Endothelial cell of umbilical vein (primary cell): Measurements from ENCODE around the gene ME3. TPM values are rescaled to one million over a fixed set of nuclear protein-coding genes. Genes with fewer than 3 reads are reported as not detected.

Experiments
- BruUV-seq: library from RNA; stranded (reverse); fragments of 400-500 nt; replicated peaks from 2 replicates; lab custom pipeline; 2021; lab: Mats Ljungman, UMichigan
- CTCF ChIA-PET: fragments of 300-600, 350-600 bp; sonication (Branson Sonifier 250); formaldehyde crosslinking; loops from one replicate; lab custom pipeline; 2021; ENCODE audit warnings: antibody characterized with exemption, inconsistent platforms; lab: Charles Lee
- POLR2A ChIA-PET: fragments of 300-600, 350-600 bp; sonication (Branson Sonifier 250); formaldehyde crosslinking; loops from one replicate; lab custom pipeline; 2021; ENCODE audit warnings: antibody characterized with exemption, inconsistent platforms; lab: Charles Lee
- DNase-seq: peaks from one replicate; pipeline ENCODE4 v3.0.0-alpha.2; 2011; ENCODE audit warnings: low read depth, low spot score
- FAIRE-seq: peaks from 2 replicates; lab custom pipeline; 2011; peaks lifted over from hg19 to GRCh38; lab: Jason Lieb, UNC
- H2AFZ ChIP-seq: 2 replicates; pipeline ENCODE4 v1.6.0; 2012; ENCODE audit warnings: low read depth, low read length, control low read depth, inconsistent platforms
- H3K27ac ChIP-seq: 2 replicates; pipeline ENCODE4 v1.5.1; 2011; ENCODE audit warnings: low read depth, mild to moderate bottlenecking, control low read depth, low read length, moderate library complexity; ENCODE audit not compliant: insufficient read depth
- H3K27me3 ChIP-seq, 2 experiments: 2 replicates each; pipeline versions ENCODE4 v1.6.0 to v1.6.1; 2011; ENCODE audit warnings: low read length in 2 of 2, mixed read lengths in 1 of 2; ENCODE audit not compliant: control insufficient read depth in 2 of 2, insufficient read depth in 2 of 2
- H3K36me3 ChIP-seq, 2 experiments: 2 replicates in 1 of 2; 3 replicates in 1 of 2; pipeline ENCODE4 v1.5.1; 2011; ENCODE audit warnings: low read length in 2 of 2, mild to moderate bottlenecking in 1 of 2, moderate library complexity in 1 of 2; ENCODE audit not compliant: control insufficient read depth in 2 of 2, insufficient read depth in 2 of 2; ENCODE audit errors: extremely low read depth in 1 of 2
- H3K4me1 ChIP-seq: 3 replicates; pipeline ENCODE4 v1.5.1; 2011; ENCODE audit warnings: mild to moderate bottlenecking, low read length; ENCODE audit not compliant: control insufficient read depth, insufficient read depth; ENCODE audit errors: extremely low read depth
- H3K4me2 ChIP-seq: 2 replicates; pipeline ENCODE4 v1.6.1; 2011; ENCODE audit warnings: low read length, control low read depth, mixed read lengths; ENCODE audit not compliant: insufficient read depth
- H3K4me3 ChIP-seq, 3 experiments: fragments of 200-600 bp in 1 of 3; sonication (generic), shearing (Covaris generic) in 1 of 3; replicated peaks in 1 of 3; 2 replicates each; pipeline ENCODE4 v1.5.1; 2011 to 2016; ENCODE audit warnings: control low read depth in 3 of 3, low read length in 3 of 3, mild to moderate bottlenecking in 2 of 3, inconsistent platforms in 1 of 3, low read depth in 1 of 3, moderate library complexity in 1 of 3; ENCODE audit not compliant: insufficient read depth in 1 of 3
- H3K79me2 ChIP-seq: 2 replicates; pipeline ENCODE4 v1.6.0; 2012; ENCODE audit warnings: low read length, inconsistent platforms; ENCODE audit not compliant: control insufficient read depth, insufficient read depth
- H3K9ac ChIP-seq: replicated peaks from 2 replicates; pipeline ENCODE3; 2011; ENCODE audit warnings: low read length, control low read depth; ENCODE audit not compliant: insufficient read depth; ENCODE audit errors: extremely low read depth
- H3K9me1 ChIP-seq: replicated peaks from 3 replicates; pipeline ENCODE4 v1.6.0; 2011; ENCODE audit warnings: mild to moderate bottlenecking, low read length; ENCODE audit not compliant: control insufficient read depth, insufficient read depth; ENCODE audit errors: extremely low read depth
- H3K9me3 ChIP-seq: replicated peaks from 2 replicates; pipeline ENCODE4 v1.5.1; 2012; ENCODE audit warnings: low read length, inconsistent platforms; ENCODE audit not compliant: control insufficient read depth, insufficient read depth
- H4K20me1 ChIP-seq: replicated peaks from 2 replicates; pipeline ENCODE3; 2011; ENCODE audit warnings: mild to moderate bottlenecking, low read length; ENCODE audit not compliant: control insufficient read depth, insufficient read depth; ENCODE audit errors: extremely low read depth
- EZH2 ChIP-seq: IDR thresholded peaks from 2 replicates; pipeline ENCODE4 v1.6.1; 2012; ENCODE audit warnings: borderline replicate concordance, low read depth, mild to moderate bottlenecking, moderate library complexity, low read length, inconsistent platforms; ENCODE audit not compliant: severe bottlenecking
- FOS ChIP-seq: IDR thresholded peaks from 2 replicates; pipeline ENCODE4 v1.6.1; 2011; ENCODE audit warnings: mild to moderate bottlenecking, low read length, moderate library complexity, borderline replicate concordance; ENCODE audit not compliant: insufficient read depth
- GATA2 ChIP-seq: IDR thresholded peaks from 2 replicates; pipeline ENCODE4 v1.7.0; 2011; ENCODE audit warnings: low read depth, mild to moderate bottlenecking, moderate library complexity, mixed read lengths, low read length; ENCODE audit not compliant: insufficient read length, insufficient read depth
- JUN ChIP-seq: IDR thresholded peaks from 2 replicates; pipeline ENCODE4 v1.6.1; 2011; ENCODE audit warnings: borderline replicate concordance, low read depth; ENCODE audit not compliant: insufficient read length, insufficient read depth
- MYC ChIP-seq: IDR thresholded peaks from one replicate; pipeline ENCODE4 v1.6.1; 2011; ENCODE audit warnings: mild to moderate bottlenecking, low read depth, low read length
- POLR2A ChIP-seq: IDR thresholded peaks from 2 replicates; pipeline ENCODE4 v1.6.1; 2012; ENCODE audit warnings: low read depth, mild to moderate bottlenecking, control low read depth, low read length
- POLR2AphosphoS5 ChIP-seq: IDR thresholded peaks from 2 replicates; pipeline ENCODE4 v1.6.1; 2012; ENCODE audit warnings: low read depth, mild to moderate bottlenecking, control low read depth, low read length, moderate library complexity; ENCODE audit not compliant: insufficient read depth
- dilution Hi-C: fragments of 300-500 bp; cut with MboI; formaldehyde crosslinking; loops from one replicate; pipeline ENCODE4 v1.15.0; 2019; ENCODE audit warnings: low sequenced_read_pairs; ENCODE audit not compliant: extremely low pct_ligation_motif_present
- intact Hi-C: fragments of 100-400 bp; cut with micrococcal nuclease; formaldehyde crosslinking; loops from one replicate; pipeline ENCODE4 v1.10.0; 2022
- polyA plus RNA-seq, 4 experiments: library from polyadenylated mRNA; depleted of rRNA in 3 of 4; stranded (reverse) in 3 of 4; unstranded in 1 of 4; fragments of >200 nt; gene quantifications; 2 replicates each; pipeline versions ENCODE4 v1.2.1 to v1.2.3, GENCODE V29; 2011 to 2012; ENCODE audit warnings: missing spikeins in 1 of 4
- total RNA-seq: library from RNA; stranded (reverse); gene quantifications from 2 replicates; pipeline ENCODE4 v1.2.3, GENCODE V29; 2021
- TF ChIP-seq, protein P1 (sequence below): IDR thresholded peaks from 2 replicates; pipeline ENCODE4 v1.6.1; 2011; ENCODE audit not compliant: insufficient read depth, insufficient read length
- TF ChIP-seq, protein P2 (sequence below), 2 donors: IDR thresholded peaks; 1 replicate in 1 of 2; 2 replicates in 1 of 2; pipeline ENCODE4 v1.5.1; 2011; ENCODE audit warnings: low read length in 2 of 2, mild to moderate bottlenecking in 2 of 2, moderate library complexity in 2 of 2, control low read depth in 1 of 2, inconsistent platforms in 1 of 2, low read depth in 1 of 2; ENCODE audit not compliant: insufficient read depth in 1 of 2; ENCODE audit errors: extremely low read depth in 1 of 2

Gene ME3
- total and polyA plus RNA-seq, 2 donors (not counting 3 experiments of a cell fraction or from before 2014, with no cell fraction given), result 26.9 to 30.4 TPM

DNA sequence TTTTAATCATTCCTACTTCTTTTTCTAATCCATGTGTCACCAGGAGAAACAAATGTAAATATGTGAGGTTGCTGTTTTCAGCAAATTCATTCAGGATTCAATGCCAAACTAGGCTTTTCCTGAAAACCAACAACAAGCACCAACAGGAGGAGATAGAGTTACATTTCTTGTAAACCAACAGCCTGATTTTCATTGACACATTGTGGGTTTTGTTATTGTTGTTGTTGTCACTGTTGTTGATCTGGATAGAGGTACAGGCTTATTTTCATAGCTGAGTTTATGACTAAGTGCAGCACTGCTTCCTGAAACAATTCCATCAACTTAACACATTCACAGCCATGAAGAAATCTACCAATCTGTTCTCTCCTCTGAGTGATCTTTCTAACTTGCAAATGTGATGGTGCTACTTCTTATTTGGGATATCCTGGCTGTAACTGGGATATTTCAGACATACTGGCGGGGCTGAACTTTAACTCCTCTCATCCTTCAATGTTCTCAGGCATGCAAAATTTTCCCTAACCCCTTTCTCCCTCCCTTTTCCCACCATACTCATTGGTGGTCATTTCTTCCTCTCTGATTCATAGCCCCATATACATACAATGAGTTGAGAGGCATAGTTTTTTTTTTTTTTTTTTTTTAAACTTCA is 65.5 kb downstream of the ME3 start:
- Histone ChIP-seq H4K20me1 (no peaks in the 10 kb centered on the region), H3K79me2 (peaks cover 9% of the 10 kb centered on the region), H3K9ac (peak overlapping the region; percentile 75), H3K9me1 (no peaks in the 10 kb centered on the region), H3K27me3 (no peaks in the 10 kb centered on the region), H3K36me3 (no peaks in the 10 kb centered on the region), H3K27ac (peak overlapping the region; percentile 87), H3K9me3 (no peaks in the 10 kb centered on the region), H3K4me3 (no peak overlapping the region), H2AFZ (no peak overlapping the region), H3K4me2 (peak overlapping the region; percentile 3), H3K4me1 (peaks cover 37% of the 10 kb centered on the region)
- POLR2A ChIA-PET, result interaction anchor here (1.0 kb wide), 1 partner anchor 147 kb away, joined by 4 read pairs; no protein-coding TSS in a partner anchor
- TF ChIP-seq POLR2AphosphoS5, result peak; percentile 48
- TF ChIP-seq JUN, result peak; percentile 65
- TF ChIP-seq, protein P1, sequence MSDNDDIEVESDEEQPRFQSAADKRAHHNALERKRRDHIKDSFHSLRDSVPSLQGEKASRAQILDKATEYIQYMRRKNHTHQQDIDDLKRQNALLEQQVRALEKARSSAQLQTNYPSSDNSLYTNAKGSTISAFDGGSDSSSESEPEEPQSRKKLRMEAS, result no peak
- TF ChIP-seq, protein P2, sequence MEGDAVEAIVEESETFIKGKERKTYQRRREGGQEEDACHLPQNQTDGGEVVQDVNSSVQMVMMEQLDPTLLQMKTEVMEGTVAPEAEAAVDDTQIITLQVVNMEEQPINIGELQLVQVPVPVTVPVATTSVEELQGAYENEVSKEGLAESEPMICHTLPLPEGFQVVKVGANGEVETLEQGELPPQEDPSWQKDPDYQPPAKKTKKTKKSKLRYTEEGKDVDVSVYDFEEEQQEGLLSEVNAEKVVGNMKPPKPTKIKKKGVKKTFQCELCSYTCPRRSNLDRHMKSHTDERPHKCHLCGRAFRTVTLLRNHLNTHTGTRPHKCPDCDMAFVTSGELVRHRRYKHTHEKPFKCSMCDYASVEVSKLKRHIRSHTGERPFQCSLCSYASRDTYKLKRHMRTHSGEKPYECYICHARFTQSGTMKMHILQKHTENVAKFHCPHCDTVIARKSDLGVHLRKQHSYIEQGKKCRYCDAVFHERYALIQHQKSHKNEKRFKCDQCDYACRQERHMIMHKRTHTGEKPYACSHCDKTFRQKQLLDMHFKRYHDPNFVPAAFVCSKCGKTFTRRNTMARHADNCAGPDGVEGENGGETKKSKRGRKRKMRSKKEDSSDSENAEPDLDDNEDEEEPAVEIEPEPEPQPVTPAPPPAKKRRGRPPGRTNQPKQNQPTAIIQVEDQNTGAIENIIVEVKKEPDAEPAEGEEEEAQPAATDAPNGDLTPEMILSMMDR (IDR thresholded peaks at IDR 0.05; ENCODE audit: extremely low read depth in 1 of 2, insufficient read depth in 1 of 2, low read depth in 1 of 2, low read length in 2 of 2), result no peak
- TF ChIP-seq FOS, result peak; percentile 69
- no peak for TF ChIP-seq GATA2
- TF ChIP-seq MYC, result no peak
- TF ChIP-seq POLR2A, result no peak
- TF ChIP-seq EZH2, result no peak
- FAIRE-seq (peak; percentile 68), DNase-seq (peak; percentile 97)
- intact Hi-C loops (loop anchor here (1.0 to 2.0 kb wide), 8 partner anchors 14 to 312 kb away; no protein-coding TSS in a partner anchor), dilution Hi-C loops (no loop called here)
- CTCF ChIA-PET, result interaction anchor here (0.7 to 5.1 kb wide), 13 partner anchors 12 to 263 kb away, joined by 3 to 67 read pairs (median 10); partner anchors contain the start of gene ME3
- BruUV-seq, result TSS peak; percentile 61
